Activated CD4-positive, alpha-beta T cell treated with anti-CD3 and anti-CD28 coated beads, Interleukin-2, amount 50 U/mL, for 48 hours (primary cell): ENCODE measurements around the gene SLC12A8.

Experiments
- DNase-seq, 2 experiments: peaks; one replicate each; pipeline ENCODE4 v3.0.0-alpha.2; 2020

SLC12A8 gene

DNA sequence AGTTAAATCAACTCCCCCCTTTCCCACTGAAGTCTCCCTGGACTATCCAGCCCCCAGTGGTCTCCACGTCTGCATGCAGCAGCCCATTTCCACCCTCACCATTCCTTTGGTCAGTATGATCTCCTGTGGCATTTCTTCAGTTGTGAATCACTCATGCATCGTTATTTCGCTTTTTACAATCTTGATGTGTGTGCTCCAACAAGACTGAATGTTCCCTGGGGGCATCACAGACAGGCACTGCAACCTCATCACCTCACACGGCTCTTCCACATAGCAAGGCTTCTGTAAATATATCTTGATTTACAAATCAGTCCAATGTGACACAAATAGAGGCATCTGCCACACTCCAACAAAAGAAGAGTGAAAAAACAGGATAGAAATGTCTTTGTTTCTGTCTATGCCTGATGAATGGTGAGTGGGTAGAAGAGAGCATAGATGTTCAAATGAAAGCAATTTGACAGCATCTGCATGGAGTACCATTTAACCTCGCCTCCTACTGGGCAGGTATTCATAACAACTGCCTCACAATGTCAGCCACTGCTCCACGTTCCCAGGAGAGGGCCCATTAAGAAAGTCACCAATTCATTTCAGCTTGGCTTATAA, 162.0 kb downstream of the SLC12A8 start:
- DNase-seq = no peak

DNA sequence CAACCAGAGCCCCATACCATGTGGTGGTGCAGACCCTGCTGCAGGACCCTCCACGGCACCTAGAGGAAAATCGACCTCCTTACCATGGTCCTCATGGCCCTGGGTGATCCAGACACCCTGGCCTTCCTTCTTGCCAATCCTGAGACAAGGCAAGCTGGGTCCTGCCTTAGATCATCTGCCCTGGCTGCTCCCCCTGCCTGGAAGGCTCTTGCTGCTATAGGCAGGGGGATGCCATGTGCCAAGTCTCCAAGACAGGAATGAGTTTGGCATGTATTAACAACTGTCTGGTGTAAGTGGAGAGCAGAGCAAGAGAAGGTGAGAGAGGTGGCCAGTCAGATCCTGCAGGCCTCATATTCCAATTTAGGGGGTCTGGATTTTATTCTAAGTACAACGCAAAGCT, 164.3 kb downstream of the SLC12A8 start:
- no peak for DNase-seq

DNA sequence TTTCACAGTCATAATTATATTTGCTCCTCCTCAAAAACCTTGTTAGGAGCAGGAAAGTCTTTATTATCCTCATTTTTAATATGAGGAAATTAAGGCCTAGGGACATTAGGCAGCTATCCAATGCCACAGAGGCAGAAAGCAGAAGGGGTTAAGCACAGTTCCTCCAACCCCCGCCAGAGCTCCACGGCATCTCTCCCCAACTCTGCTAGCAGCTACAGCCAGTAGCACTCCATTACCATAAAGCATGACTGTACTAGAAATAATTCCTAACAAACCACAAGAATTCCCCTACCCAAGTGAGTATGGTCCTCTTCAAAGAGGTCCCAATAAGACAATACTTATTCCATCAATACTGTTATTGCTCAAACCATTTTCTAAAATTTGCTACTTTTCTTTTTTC, 166.6 kb downstream of the SLC12A8 start:
- no peak for DNase-seq

DNA sequence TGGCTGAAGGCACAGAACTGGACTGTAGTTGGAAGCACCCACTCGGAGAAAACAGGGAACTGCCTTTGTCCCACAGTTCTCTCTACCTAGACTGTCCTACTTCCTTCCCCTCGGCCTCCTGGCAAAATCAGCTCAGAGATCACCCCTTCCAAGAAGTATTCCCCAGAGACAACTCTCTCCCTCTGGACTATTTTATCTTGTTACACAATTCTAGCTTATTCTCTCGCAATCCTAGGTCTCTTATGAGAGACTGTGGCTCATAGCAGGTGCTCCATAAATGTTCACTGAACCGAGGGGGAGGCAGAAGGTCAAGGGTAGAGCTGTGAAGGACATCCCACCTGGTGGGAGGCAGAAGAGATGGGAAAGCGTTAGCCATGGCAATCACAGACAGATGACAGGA, 167.4 kb downstream of the SLC12A8 start:
- DNase-seq = no peak

DNA sequence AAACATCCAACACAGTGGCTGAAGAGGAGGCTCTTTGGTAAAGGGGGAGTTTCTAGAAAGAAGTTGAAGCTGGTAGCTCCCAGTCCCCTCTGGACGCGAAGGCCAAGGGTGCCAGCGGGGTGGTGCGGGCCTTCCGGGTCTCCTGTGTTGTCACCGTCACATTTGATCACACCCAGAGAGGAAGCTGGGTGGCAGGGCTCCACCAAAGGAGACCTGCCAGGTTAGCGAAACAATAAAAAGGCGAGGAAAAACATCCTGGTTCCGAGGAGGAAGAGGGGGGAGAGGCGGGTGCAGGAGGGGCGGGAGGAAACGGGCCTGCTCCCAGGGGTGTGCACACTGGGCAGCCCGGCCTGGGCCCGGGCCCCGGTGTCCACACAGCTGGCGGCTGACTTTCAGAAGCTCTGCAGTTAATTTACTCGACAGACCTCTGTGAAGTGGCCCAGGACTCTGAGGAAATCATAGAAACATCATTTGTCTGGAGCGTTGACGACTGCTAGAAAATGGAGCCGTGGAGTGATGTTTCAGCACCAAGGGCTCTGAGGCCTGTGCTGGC, 168.9 kb downstream of the SLC12A8 start:
- DNase-seq = no peak

DNA sequence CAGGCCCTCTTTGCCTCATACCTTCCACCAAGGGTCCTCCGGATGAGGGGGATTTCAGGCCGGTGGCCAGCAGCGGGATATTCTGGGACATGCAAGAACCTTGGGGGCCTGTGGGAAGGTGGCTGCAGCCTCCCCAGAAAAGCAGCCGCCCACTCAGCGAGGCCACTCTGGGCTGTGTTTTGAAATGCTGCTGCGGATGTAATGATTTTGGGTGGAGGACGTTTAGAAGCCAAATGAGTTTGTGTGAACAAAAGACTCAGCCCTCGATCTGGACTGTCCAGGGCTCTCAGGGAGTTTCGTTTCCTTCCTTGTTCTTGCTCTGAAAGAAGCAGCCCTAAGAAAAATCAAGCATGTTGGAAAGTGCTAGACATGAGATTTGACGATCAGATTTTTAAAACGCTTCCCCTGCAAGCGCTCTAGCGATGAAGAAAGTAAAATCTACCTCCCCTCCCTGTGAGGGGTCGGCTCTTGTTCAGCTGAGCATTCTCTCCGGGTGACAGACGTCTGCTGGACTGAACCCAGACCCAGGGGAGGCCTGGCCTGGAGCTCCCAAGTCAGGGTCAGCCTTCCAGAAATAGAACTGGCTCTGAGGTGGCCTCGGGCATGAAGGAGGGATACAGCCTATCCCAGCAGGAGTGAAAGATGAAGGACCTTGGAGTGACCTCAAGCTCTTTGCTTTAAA, 169.7 kb downstream of the SLC12A8 start:
- no peak for DNase-seq

DNA sequence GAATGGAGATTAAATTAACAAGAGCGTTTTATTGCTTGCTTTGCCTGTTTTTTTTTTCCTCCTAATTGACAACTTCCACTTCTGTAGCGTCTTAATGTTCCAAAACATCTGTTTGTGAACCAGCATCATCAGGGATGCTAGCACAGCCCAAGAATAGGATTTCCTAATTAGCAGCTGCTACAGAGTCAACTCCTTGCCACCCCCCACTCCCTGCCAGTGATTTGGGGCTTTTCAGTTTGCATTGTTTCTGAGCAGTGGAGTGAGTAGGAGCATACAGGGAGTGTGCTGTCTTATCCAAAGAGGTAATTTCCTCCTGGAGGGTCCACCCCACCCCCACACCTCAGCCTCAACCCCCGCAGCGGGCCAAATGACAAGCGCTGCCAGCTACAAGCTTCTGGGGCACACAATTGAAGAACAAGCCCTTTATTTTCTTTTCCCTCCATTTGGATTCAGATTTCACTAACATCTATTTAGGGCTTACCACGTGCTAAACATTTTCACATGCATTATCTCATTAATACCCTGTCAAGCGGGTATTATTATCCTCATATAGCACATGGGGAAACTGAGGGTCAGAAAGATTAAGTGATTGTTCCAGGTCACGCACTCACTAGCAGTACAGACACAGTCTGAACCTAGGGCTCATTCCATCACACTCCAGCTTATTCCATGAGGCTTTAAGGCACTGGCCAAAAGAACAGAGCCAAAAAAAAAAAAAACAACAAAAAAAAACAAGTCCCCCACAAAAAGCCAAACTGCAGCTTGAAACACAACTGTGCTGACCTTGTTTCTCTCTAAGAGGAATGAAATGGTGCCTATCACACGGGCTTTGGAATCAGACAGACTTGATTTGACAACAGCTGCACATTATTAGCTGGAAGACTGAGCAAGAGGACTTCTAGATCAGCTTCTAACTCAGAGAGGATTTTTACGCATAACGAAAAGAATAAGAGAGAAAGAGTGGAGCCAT, 173.1 kb downstream of the SLC12A8 start:
- DNase-seq = no peak

DNA sequence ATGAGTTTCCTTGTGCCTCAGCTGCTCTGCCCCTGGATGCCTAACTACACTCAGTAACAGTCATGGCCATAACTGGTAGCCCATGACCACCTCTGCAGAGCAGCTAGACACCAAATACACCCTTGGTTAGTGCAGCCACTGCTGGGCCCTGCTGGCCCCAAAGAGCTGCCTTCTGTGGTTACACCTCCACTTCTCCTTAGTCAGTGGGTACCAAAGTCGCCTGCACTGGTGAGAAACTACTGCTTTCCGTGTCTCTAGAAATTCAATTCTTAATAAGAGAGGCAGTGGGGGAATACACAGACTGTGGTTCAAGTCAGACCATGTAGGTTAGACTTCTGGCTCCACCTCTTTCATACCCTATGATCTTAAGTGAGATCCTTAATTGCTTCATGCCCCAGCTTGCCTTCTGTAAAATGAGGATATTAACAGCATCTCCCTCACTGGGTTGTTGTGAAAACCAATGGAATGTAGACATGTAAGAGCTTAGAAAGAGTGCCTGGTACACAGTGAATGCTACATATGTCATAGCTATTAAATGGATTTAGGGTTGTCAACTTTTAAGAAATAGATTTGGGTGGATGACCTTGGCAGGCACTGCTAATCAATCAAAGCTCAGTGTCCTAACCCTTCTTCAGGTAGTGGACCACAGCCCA, 174.9 kb downstream of the SLC12A8 start:
- DNase-seq = no peak

DNA sequence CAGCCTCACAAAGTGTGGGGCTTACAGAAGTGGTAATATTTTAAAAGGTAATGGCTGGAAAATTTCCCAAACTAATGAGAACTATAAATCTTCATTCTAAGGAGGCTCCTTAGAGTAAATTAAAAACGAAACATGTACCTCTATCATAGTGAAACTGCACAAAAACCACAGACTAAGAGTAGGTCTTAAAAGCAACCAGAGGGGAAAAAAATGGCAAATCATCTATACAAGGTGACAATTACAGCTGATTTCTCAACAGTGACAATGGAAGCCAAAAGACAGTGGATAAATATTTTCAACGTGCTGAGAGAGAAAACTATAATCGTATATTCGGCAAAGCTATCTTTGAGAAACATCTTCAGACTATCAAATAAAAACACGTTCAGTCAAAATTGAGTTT, 177.3 kb downstream of the SLC12A8 start:
- DNase-seq = no peak

DNA sequence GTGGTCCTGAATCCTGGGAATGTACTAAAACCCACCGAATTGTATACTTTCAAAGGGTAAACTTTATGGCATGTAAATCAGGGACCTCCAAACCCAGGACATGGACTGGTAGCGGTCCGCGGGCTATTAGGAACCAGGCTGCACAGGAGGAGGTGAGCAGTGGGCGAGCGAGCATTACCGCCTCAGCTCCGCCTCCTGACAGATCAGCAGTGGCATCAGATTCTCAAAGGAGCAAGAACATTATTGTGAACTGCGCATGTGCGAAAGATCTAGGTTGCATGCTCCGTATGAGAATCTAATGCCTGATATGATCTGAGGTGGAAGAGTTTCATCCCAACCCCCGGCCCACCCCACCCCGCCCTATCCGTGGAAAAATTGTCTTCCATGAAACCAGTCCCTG, 178.9 kb downstream of the SLC12A8 start:
- no peak for DNase-seq

DNA sequence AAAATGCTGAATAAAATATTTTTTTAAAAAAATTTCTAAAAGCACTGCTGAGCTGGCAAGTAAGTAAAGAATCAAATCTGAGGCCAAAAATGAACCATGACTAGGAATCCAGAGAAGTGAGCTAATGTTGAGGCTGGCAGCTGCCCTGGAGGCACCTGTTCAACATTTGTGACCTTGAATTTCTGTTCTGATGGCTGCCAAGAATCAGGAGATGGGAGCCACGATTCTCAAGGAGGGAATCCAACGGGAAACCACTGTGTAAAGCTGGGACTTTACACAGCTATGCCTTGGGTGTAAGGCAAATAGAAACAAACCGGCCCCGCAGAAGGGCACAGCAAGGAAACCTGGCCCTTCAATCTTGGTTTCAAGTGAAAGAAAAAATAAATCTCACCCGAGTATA, 179.4 kb downstream of the SLC12A8 start:
- DNase-seq = no peak

DNA sequence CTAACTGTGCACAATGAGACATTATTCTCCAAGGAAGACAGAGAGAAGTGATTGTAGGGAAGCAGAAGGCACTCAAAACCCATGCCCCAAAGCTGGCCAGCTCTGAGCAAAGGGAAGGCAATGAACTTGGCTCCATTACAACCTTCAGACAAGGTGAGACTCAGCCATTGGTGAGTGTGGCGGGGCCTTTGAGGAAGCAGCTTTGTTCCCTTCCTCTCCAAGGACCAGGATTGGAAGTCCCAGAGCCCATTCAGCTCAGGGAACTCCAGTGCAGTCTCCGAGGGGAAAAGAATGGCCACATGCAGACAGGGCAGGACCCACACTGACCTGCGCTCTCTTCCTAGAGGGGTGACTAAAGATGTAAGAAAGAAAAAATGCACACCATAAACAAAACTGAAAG, 179.9 kb downstream of the SLC12A8 start:
- no peak for DNase-seq
